Retinal pigment epithelial cell (primary cell): Measurements from ENCODE around the gene SYNJ2.

Source experiments
- DNase-seq: peaks from one replicate; pipeline ENCODE4 v3.0.0-alpha.2; 2010; ENCODE audit warnings: low read depth
- H3K4me3 ChIP-seq: 2 replicates; pipeline ENCODE4 v1.5.1; 2011; ENCODE audit warnings: mild to moderate bottlenecking, low read length, control low read depth, moderate library complexity
- TF ChIP-seq, protein P1 (sequence below): conservative IDR thresholded peaks from 2 replicates; pipeline ENCODE4 v1.5.1; 2011; ENCODE audit warnings: low read depth, low read length, control low read depth, inconsistent platforms

Gene SYNJ2

DNA sequence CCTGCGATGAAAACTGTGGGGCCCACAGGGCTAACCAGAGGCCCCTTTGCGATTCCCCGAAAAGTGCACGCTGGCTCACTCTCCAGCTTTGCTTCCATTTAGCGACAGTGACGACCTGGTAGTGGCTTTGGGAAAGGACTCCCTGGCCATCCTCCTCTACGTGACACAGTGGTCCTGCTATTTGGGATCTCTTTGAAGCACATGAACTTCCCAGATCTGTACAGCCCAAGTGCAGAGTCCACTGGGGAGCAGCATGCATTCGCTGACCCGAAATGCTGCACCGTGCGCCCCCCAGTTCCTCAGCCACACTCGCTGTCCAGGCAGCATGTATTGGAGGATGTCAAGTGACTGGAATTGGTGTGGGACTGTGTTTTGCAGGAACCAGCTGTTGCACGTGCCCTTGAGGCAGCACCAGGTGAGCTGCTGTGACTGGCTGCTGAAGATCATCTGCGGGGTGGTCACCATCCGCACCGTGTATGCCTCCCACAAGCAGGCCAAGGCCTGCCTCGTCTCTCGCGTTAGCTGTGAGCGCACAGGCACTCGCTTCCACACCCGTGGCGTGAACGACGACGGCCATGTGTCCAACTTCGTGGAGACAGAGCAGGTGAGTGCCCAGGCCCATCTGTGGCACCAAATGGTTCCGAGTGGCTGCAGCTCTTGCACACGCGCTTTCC lies 51.6 kb downstream of the SYNJ2 start:
- no peak overlapping the region for H3K4me3 ChIP-seq
- DNase-seq: no peak
- TF ChIP-seq, protein P1, sequence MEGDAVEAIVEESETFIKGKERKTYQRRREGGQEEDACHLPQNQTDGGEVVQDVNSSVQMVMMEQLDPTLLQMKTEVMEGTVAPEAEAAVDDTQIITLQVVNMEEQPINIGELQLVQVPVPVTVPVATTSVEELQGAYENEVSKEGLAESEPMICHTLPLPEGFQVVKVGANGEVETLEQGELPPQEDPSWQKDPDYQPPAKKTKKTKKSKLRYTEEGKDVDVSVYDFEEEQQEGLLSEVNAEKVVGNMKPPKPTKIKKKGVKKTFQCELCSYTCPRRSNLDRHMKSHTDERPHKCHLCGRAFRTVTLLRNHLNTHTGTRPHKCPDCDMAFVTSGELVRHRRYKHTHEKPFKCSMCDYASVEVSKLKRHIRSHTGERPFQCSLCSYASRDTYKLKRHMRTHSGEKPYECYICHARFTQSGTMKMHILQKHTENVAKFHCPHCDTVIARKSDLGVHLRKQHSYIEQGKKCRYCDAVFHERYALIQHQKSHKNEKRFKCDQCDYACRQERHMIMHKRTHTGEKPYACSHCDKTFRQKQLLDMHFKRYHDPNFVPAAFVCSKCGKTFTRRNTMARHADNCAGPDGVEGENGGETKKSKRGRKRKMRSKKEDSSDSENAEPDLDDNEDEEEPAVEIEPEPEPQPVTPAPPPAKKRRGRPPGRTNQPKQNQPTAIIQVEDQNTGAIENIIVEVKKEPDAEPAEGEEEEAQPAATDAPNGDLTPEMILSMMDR: no peak

DNA sequence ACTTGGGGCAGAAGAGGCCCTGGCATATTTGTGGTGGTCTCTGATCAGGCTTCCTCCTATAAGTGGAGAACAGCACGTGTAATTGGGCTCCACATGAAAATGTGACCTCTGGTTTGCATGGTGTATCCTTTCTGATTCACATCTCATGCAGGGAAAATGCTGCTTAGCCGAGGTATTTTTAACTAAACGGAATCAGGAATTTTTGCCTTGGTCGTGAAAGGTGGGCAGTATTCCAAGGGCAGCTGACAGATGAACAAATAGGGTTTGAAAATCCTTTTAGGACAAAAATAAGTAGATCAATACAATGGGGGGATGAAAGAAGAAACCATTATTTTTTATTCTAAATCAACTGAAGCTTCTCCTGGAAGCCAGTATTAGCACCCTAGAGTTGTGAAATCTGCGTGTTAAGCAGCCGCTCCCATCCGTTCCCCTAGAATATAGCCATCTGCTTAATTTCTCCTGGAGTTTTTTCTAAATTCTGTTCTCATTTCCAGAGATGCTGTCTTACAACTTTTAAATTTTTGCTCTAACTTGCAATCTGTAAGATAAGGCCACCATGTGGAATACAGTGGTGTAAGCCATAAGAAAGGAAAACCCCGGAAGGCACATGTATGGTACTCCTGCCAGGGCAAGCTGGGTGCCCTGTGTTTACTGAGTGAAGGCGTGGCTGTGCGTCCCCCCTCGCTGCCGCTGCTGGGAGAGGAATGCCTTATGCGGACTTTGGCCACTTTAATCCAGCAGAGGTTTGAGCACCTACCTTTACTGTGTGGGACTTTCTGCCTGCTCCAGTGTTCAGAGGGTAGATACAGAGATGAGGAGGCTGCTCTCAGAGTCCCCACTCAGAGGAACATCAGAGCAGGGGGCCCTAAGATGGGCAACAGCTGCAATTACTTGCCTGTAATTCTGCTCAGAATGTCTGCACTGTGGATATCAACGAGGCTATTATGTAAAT lies 52.4 kb downstream of the SYNJ2 start:
- H3K4me3 ChIP-seq: no peak overlapping the region
- no peak for DNase-seq
- TF ChIP-seq, protein P1: no peak

DNA sequence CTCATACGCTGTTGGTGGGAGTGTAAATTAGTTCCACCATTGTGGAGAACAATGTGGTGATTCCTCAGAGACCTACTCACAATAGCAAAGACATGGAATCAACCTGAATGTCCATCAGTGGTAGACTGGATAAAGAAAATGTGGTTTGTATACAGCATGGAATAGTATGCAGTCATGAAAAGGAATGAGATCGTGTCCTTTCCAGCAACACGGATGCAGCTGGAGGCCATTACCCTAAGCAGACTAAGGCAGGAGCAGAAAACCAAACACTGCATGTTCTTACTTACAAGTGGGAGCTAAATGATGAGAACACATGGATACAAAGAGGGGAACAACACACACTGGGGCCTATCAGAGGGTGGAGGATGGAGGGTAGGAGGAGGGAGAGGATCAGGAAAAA lies 54.6 kb downstream of the SYNJ2 start:
- TF ChIP-seq, protein P1: no peak
- no peak for DNase-seq
- H3K4me3 ChIP-seq: no peak overlapping the region

DNA sequence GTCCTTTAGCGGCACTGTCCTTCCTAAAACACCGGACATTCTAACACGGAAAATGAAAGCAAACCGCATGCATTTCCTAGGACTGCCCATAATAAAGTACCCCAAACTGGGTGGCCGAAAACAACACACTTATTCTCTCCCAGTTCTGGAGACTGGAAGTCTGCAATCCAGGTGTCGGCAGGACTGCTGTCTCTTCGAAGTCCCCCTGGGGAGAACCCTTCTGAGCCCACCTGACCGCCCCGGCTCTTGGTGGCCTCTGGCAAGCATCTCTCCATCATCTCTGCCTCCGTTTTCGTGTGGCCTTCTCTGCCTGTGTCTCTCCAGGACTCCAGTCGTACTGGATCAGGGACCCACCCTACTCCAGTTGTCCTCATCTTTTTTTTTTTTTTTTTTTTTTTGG lies 55.4 kb downstream of the SYNJ2 start:
- no peak for DNase-seq

DNA sequence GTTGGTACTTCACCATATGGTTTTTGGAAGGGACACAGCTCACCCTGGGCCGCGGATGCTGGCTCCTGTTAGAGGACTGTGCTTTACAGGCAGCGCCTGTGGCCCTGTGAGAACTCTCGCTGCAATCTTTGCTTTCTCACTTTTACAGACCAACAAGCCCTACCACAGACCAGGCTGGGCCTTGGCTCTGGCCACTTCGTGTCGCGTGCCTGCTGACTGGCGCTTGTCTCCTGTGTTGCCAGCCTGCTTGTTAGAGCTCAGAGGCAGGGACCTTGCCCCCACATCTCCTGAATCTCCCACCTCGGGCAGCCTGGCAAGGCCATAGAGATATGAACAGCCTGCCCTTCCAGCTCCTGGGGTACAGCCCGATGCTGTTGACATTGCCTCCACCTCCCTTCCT lies 56.1 kb downstream of the SYNJ2 start:
- H3K4me3 ChIP-seq: no peak overlapping the region
- DNase-seq: no peak
- TF ChIP-seq, protein P1: no peak

More for the DNA sequence above, 55.4 kb downstream of the SYNJ2 start:
- no peak overlapping the region for H3K4me3 ChIP-seq
- TF ChIP-seq, protein P1: no peak

DNA sequence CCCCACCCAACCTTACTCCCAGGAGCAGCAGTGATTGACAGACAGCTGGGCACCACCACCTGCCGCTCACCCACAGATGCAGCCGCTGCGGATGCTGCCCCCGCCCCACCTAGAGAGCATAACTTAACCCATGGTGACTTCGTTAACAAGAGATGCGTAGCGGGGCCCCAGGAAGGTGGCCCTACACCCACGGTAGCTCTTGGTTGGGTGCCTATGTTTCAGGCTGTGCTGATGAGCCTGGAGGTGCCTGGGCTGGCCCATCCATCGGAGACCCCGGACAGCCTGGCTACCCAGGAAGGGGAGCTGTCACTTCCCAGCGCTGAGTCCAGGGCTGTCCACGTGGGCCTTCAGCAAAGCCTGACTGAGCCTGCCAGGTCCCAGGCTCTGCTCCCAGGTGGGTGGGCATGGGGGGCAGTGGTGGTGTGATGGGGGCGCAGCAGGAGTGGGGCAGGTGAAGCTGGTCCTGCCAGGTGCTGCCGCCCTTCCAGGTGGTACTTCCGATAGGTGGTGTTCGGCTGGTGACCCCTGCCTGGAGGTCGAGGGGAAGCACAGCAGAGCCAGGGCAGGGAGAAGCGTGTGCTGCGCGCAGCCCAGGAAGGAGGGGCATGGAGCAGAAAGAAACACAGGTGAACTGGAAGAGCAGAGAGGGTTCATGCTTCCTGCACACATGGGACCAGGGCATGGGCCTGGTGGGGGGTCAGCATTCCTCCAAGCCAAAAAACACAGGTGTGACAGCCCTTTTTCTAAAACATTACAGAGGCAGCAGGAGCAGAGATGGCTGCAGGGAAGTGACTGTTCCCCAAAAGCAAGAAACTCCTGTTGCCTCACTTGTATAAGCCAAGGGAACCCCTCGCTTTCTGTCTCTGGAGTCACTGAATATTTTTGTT lies 56.9 kb downstream of the SYNJ2 start:
- no peak for DNase-seq
- H3K4me3 ChIP-seq: no peak overlapping the region
- TF ChIP-seq, protein P1: no peak
